Mammary epithelial cell (primary cell): ENCODE data around the gene PRSS16.

Experiments
- CTCF ChIP-seq, 2 donors: IDR thresholded peaks in 1 of 2; conservative IDR thresholded peaks in 1 of 2; 2 replicates each; pipeline ENCODE4 v1.5.1; 2011 to 2012; ENCODE audit warnings: inconsistent platforms in 2 of 2, low read length in 2 of 2, mild to moderate bottlenecking in 2 of 2, control low read depth in 1 of 2, low read depth in 1 of 2; ENCODE audit not compliant: insufficient read depth in 1 of 2; ENCODE audit errors: extremely low read depth in 1 of 2
- EZH2 ChIP-seq: IDR thresholded peaks from 2 replicates; pipeline ENCODE4 v1.6.1; 2012; ENCODE audit warnings: low read length, inconsistent platforms, borderline replicate concordance

- no peak for TF ChIP-seq EZH2
- no peak for TF ChIP-seq CTCF (conservative IDR thresholded peaks at IDR 0.05 in 1 of 2, IDR thresholded peaks at IDR 0.05 in 1 of 2; ENCODE audit: extremely low read depth in 1 of 2, insufficient read depth in 1 of 2, low read depth in 1 of 2, low read length in 2 of 2)
Measured at GRCh38 chr6:27279513-27280063, 32.1 kb downstream of the PRSS16 start.
